Neuronal stem cell (in vitro differentiated cells): Measurements from ENCODE around the gene SETD7.

Experiments used
- DNase-seq: peaks from one replicate; pipeline ENCODE4 v3.0.0-alpha.2; 2013; ENCODE audit warnings: low spot score
- H2AFZ ChIP-seq: one replicate; pipeline ENCODE4 v1.6.1; 2013; ENCODE audit warnings: mild to moderate bottlenecking, low read length, inconsistent platforms
- H2AK5ac ChIP-seq: 2 replicates; pipeline ENCODE4 v1.6.1; 2013; ENCODE audit warnings: low read depth, mild to moderate bottlenecking, inconsistent platforms, low read length, moderate library complexity, mixed read lengths
- H2BK120ac ChIP-seq: 2 replicates; pipeline ENCODE4 v1.6.1; 2013; ENCODE audit warnings: low read depth, mild to moderate bottlenecking, inconsistent platforms, low read length, moderate library complexity, mixed read lengths
- H2BK12ac ChIP-seq: one replicate; pipeline ENCODE4 v1.6.1; 2013; ENCODE audit warnings: low read length, inconsistent platforms
- H2BK15ac ChIP-seq: 2 replicates; pipeline ENCODE4 v1.6.1; 2013; ENCODE audit warnings: mild to moderate bottlenecking, low read length, inconsistent platforms, mixed read lengths
- H2BK5ac ChIP-seq: one replicate; pipeline ENCODE4 v1.6.1; 2013; ENCODE audit warnings: inconsistent platforms, mild to moderate bottlenecking, low read length, moderate library complexity
- H3K14ac ChIP-seq: one replicate; pipeline ENCODE4 v1.6.1; 2013; ENCODE audit warnings: low read length, inconsistent platforms
- H3K18ac ChIP-seq: 2 replicates; pipeline ENCODE4 v1.6.1; 2013; ENCODE audit warnings: low read length, inconsistent platforms
- H3K23ac ChIP-seq: 2 replicates; pipeline ENCODE4 v1.6.1; 2013; ENCODE audit warnings: low read depth, mild to moderate bottlenecking, mixed read lengths, low read length, inconsistent platforms; ENCODE audit not compliant: poor library complexity
- H3K27ac ChIP-seq: replicated peaks from 3 replicates; pipeline ENCODE4 v1.5.1; 2013; ENCODE audit warnings: low read length, inconsistent platforms
- H3K27me3 ChIP-seq, 3 experiments: 2 replicates each; pipeline ENCODE4 v1.6.1; 2013; ENCODE audit warnings: low read length in 3 of 3, mild to moderate bottlenecking in 2 of 3, inconsistent platforms in 1 of 3, low read depth in 1 of 3, mixed read lengths in 1 of 3, moderate library complexity in 1 of 3; ENCODE audit not compliant: control insufficient read depth in 3 of 3, insufficient read depth in 3 of 3
- H3K36me3 ChIP-seq, 2 donors: replicated peaks in 1 of 2; 2 replicates each; pipeline ENCODE4 v1.6.1; 2013; ENCODE audit warnings: low read length in 2 of 2; ENCODE audit not compliant: control insufficient read depth in 2 of 2, insufficient read depth in 2 of 2
- H3K4ac ChIP-seq: 2 replicates; pipeline ENCODE4 v1.6.1; 2013; ENCODE audit warnings: inconsistent platforms, mild to moderate bottlenecking, low read length, moderate library complexity
- H3K4me1 ChIP-seq, 2 donors: 1 replicate in 1 of 2; 2 replicates in 1 of 2; pipeline ENCODE4 v1.6.1; 2013; ENCODE audit warnings: low read length in 2 of 2, low read depth in 1 of 2; ENCODE audit not compliant: control insufficient read depth in 2 of 2, insufficient read depth in 1 of 2
- H3K4me2 ChIP-seq: one replicate; pipeline ENCODE4 v1.6.1; 2013; ENCODE audit warnings: mild to moderate bottlenecking, low read length, inconsistent platforms; ENCODE audit not compliant: insufficient read depth, poor library complexity, severe bottlenecking
- H3K4me3 ChIP-seq, 2 donors: 2 replicates each; pipeline ENCODE4 v1.5.1; 2013; ENCODE audit warnings: low read length in 2 of 2, mild to moderate bottlenecking in 2 of 2, inconsistent platforms in 1 of 2, moderate library complexity in 1 of 2
- H3K79me1 ChIP-seq: one replicate; pipeline ENCODE4 v1.6.1; 2013; ENCODE audit warnings: low read depth, mild to moderate bottlenecking, inconsistent platforms, low read length, moderate library complexity
- H3K9ac ChIP-seq: one replicate; pipeline ENCODE4 v1.6.1; 2013; ENCODE audit warnings: mild to moderate bottlenecking, low read depth, low read length, inconsistent platforms; ENCODE audit not compliant: poor library complexity
- H3K9me3 ChIP-seq, 2 donors: replicated peaks in 1 of 2; 2 replicates each; pipeline versions ENCODE3 to v1.6.1; 2013; ENCODE audit warnings: low read length in 2 of 2, mild to moderate bottlenecking in 2 of 2, inconsistent platforms in 1 of 2, low read depth in 1 of 2, mixed read lengths in 1 of 2, moderate library complexity in 1 of 2; ENCODE audit not compliant: control insufficient read depth in 2 of 2, insufficient read depth in 1 of 2
- H4K8ac ChIP-seq: one replicate; pipeline ENCODE4 v1.6.1; 2013; ENCODE audit warnings: low read depth, mild to moderate bottlenecking, inconsistent platforms, low read length, moderate library complexity
- H4K91ac ChIP-seq: one replicate; pipeline ENCODE4 v1.6.1; 2013; ENCODE audit warnings: low read length, low read depth, mild to moderate bottlenecking, inconsistent platforms; ENCODE audit not compliant: poor library complexity
- WGBS, 2 donors: extraction: QIAGEN DNeasy Blood & Tissue Kit; methylation state at CpG; one replicate each; pipeline ENCODE4 v1.1.7; 2013; ENCODE audit warnings: missing lambda C conversion rate in 2 of 2, mixed read lengths in 1 of 2; ENCODE audit not compliant: insufficient read length in 2 of 2, insufficient replicate concordance in 1 of 2; ENCODE audit errors: extremely low coverage in 2 of 2; 5-methylcytosine and 5-hydroxymethylcytosine counted together

The SETD7 gene

GRCh38 chr4:139552517-139553307 is 3.3 kb downstream of the SETD7 start:
- Histone ChIP-seq H3K4me3 (no peak overlapping the region), H3K27ac (no peak overlapping the region), H3K14ac (no peak overlapping the region), H2AFZ (no peak overlapping the region), H3K36me3 (peaks cover 0 to 3% of the 10 kb centered on the region in 2 donors), H2BK12ac (no peak overlapping the region), H3K4me2 (no peak overlapping the region), H2AK5ac (no peak overlapping the region), H2BK5ac (no peak overlapping the region), H3K18ac (no peak overlapping the region), H3K27me3 (peaks cover 3 to 14% (median 5%) of the 10 kb centered on the region in 3 experiments), H2BK120ac (no peak overlapping the region), H4K8ac (no peak overlapping the region), H3K79me1 (no peaks in the 10 kb centered on the region), H4K91ac (no peak overlapping the region), H3K9me3 (no peaks in the 10 kb centered on the region), H2BK15ac (no peak overlapping the region), H3K9ac (no peak overlapping the region), H3K4ac (no peak overlapping the region), H3K4me1 (peaks cover 10 to 19% of the 10 kb centered on the region in 2 donors), H3K23ac (no peak overlapping the region)
- no CpG with 5 or more reads among the region's 5 CpGs for WGBS, 2 donors
- no peak for DNase-seq

- Histone ChIP-seq H2AK5ac (no peak overlapping the region), H3K14ac (no peak overlapping the region), H2BK120ac (no peak overlapping the region), H3K4ac (no peak overlapping the region), H2BK12ac (no peak overlapping the region), H2AFZ (no peak overlapping the region), H3K27ac (no peak overlapping the region), H3K4me3 (no peak overlapping the region), H3K36me3 (peaks cover 0 to 16% of the 10 kb centered on the region in 2 donors), H2BK5ac (no peak overlapping the region), H3K9ac (no peak overlapping the region), H3K79me1 (no peaks in the 10 kb centered on the region), H4K8ac (no peak overlapping the region), H3K23ac (no peak overlapping the region), H3K4me2 (no peak overlapping the region), H3K4me1 (peaks cover 10 to 19% of the 10 kb centered on the region in 2 donors), H3K18ac (no peak overlapping the region), H3K9me3 (no peaks in the 10 kb centered on the region), H3K27me3 (no peaks in the 10 kb centered on the region), H4K91ac (no peak overlapping the region), H2BK15ac (no peak overlapping the region)
- no CpG with 5 or more reads among the region's 5 CpGs for WGBS, 2 donors
- no peak for DNase-seq
These were observed 5.1 kb downstream of the SETD7 start for GRCh38 chr4:139550724-139551429.

GRCh38 chr4:139547979-139548378 is 8.0 kb downstream of the SETD7 start:
- Histone ChIP-seq H3K79me1 (no peaks in the 10 kb centered on the region), H2AFZ (no peak overlapping the region), H3K27me3 (no peaks in the 10 kb centered on the region), H3K14ac (no peak overlapping the region), H4K8ac (no peak overlapping the region), H3K4me3 (no peak overlapping the region), H2BK12ac (no peak overlapping the region), H3K36me3 (peaks cover 0 to 42% of the 10 kb centered on the region in 2 donors), H2BK5ac (no peak overlapping the region), H3K9ac (no peak overlapping the region), H3K27ac (no peak overlapping the region), H3K23ac (no peak overlapping the region), H3K18ac (no peak overlapping the region), H2BK15ac (no peak overlapping the region), H3K9me3 (no peaks in the 10 kb centered on the region), H3K4ac (no peak overlapping the region), H2AK5ac (no peak overlapping the region), H3K4me2 (no peak overlapping the region), H4K91ac (no peak overlapping the region), H2BK120ac (no peak overlapping the region), H3K4me1 (peaks cover 8 to 10% of the 10 kb centered on the region in 2 donors)
- no CpG with 5 or more reads among the region's 3 CpGs for WGBS, 2 donors
- no peak for DNase-seq

- Histone ChIP-seq H2BK5ac (no peak overlapping the region), H2AK5ac (no peak overlapping the region), H4K91ac (no peak overlapping the region), H2AFZ (no peak overlapping the region), H3K4ac (no peak overlapping the region), H3K14ac (no peak overlapping the region), H3K27me3 (no peaks in the 10 kb centered on the region), H2BK12ac (no peak overlapping the region), H3K4me2 (no peak overlapping the region), H3K9ac (no peak overlapping the region), H3K4me1 (peaks cover 0 to 1% of the 10 kb centered on the region in 2 donors), H2BK120ac (no peak overlapping the region), H3K18ac (no peak overlapping the region), H3K4me3 (no peak overlapping the region), H3K36me3 (peaks cover 0 to 53% of the 10 kb centered on the region in 2 donors), H3K79me1 (no peaks in the 10 kb centered on the region), H2BK15ac (no peak overlapping the region), H4K8ac (no peak overlapping the region), H3K27ac (no peak overlapping the region), H3K23ac (no peak overlapping the region), H3K9me3 (peaks cover 0 to 5% of the 10 kb centered on the region in 2 donors)
- DNase-seq: no peak
- no CpG with 5 or more reads among the region's 5 CpGs for WGBS, 2 donors
These were observed 15.4 kb downstream of the SETD7 start for GRCh38 chr4:139540632-139541031.
